ENCODE results near the gene PWP2.
"Not testable (repeated sequence)": the region's sequence is repeated elsewhere in the genome, so short reads cannot be mapped to it uniquely, and the experiment has no call there.

The PWP2 gene

GRCh38 chr21:44107026-44107501, at the start of gene PWP2:
TSS of gene PWP2 (plus strand) at chr21:44107399. CDS start at chr21:44107417, 18 bp downstream.
- DNase-seq = not testable (repeated sequence)

- no peak for DNase-seq
Observed at GRCh38 chr21:44057960-44058651, 49.1 kb upstream of the PWP2 start.

GRCh38 chr21:44058652-44058964, 48.6 kb upstream of the PWP2 start:
- DNase-seq = no peak

- DNase-seq = no peak
Observed at GRCh38 chr21:44058981-44059380, 48.2 kb upstream of the PWP2 start.

GRCh38 chr21:44059710-44060109, 47.5 kb upstream of the PWP2 start:
- DNase-seq = no peak

GRCh38 chr21:44062380-44062779, 44.8 kb upstream of the PWP2 start:
- DNase-seq = no peak

- no peak for DNase-seq
Observed at GRCh38 chr21:44063151-44063912, 43.9 kb upstream of the PWP2 start.

- DNase-seq = no peak
Observed at GRCh38 chr21:44064852-44065403, 42.3 kb upstream of the PWP2 start.

- no peak for DNase-seq
Observed at GRCh38 chr21:44065428-44065827, 41.8 kb upstream of the PWP2 start.

- DNase-seq = no peak
Observed at GRCh38 chr21:44066116-44066515, 41.1 kb upstream of the PWP2 start.

- DNase-seq = peak; percentile 42
Observed at GRCh38 chr21:44067011-44067839, 40.0 kb upstream of the PWP2 start.

GRCh38 chr21:44070391-44070790, 36.8 kb upstream of the PWP2 start:
- no peak for DNase-seq

- no peak for DNase-seq
Observed at GRCh38 chr21:44071359-44072104, 35.7 kb upstream of the PWP2 start.

- no peak for DNase-seq
Observed at GRCh38 chr21:44072111-44072510, 35.1 kb upstream of the PWP2 start.

GRCh38 chr21:44074315-44074958, 32.8 kb upstream of the PWP2 start:
- DNase-seq = no peak

GRCh38 chr21:44076316-44076715, 30.9 kb upstream of the PWP2 start:
- DNase-seq = no peak

GRCh38 chr21:44078411-44078981, 28.7 kb upstream of the PWP2 start:
- no peak for DNase-seq

- DNase-seq = no peak
Observed at GRCh38 chr21:44079446-44079845, 27.8 kb upstream of the PWP2 start.

GRCh38 chr21:44079846-44080245, 27.4 kb upstream of the PWP2 start:
- DNase-seq = no peak

GRCh38 chr21:44082648-44083440, 24.4 kb upstream of the PWP2 start:
- no peak for DNase-seq
